OCI-LY7 (cell line): Measurements from ENCODE around the gene EP300. TPM values are rescaled to one million over a fixed set of nuclear protein-coding genes. Genes with fewer than 3 reads are reported as not detected.

Source experiments
- BruUV-seq: library from RNA; stranded (reverse); fragments of 400-500 nt; replicated peaks from 2 replicates; lab custom pipeline; 2021; lab: Mats Ljungman, UMichigan
- CTCF ChIA-PET: fragments of 300-600 bp; sonication (Branson Sonifier 250); formaldehyde crosslinking; loops from one replicate; lab custom pipeline; 2022; ENCODE audit warnings: antibody characterized with exemption; ENCODE audit not compliant: unreplicated experiment; lab: Charles Lee
- POLR2A ChIA-PET: fragments of 300-600 bp; sonication (Branson Sonifier 250); formaldehyde crosslinking; loops from one replicate; lab custom pipeline; 2022; ENCODE audit warnings: antibody characterized with exemption; lab: Charles Lee
- DNase-seq: peaks from one replicate; pipeline ENCODE4 v3.0.0-alpha.2; 2015; ENCODE audit warnings: low spot score
- H2AFZ ChIP-seq: fragments of 200-600 bp; sonication (generic), shearing (Covaris generic); 2 replicates; pipeline ENCODE4 v1.6.1; 2014; ENCODE audit warnings: mild to moderate bottlenecking, antibody characterized with exemption, low read length, moderate library complexity
- H3K27ac ChIP-seq: fragments of 200-600 bp; sonication (generic); 2 replicates; pipeline ENCODE4 v1.5.1; 2014; ENCODE audit warnings: mixed run types, low read depth, mild to moderate bottlenecking, moderate library complexity, low read length, inconsistent platforms; ENCODE audit not compliant: poor library complexity, severe bottlenecking
- H3K36me3 ChIP-seq: fragments of 200-600 bp; sonication (generic); 2 replicates; pipeline ENCODE4 v1.6.1; 2014; ENCODE audit warnings: mild to moderate bottlenecking, antibody characterized with exemption, low read length, moderate library complexity, mixed read lengths; ENCODE audit not compliant: insufficient read depth
- H3K4me1 ChIP-seq: fragments of 200-600 bp; sonication (generic); 2 replicates; pipeline ENCODE4 v1.5.1; 2014; ENCODE audit warnings: mild to moderate bottlenecking, low read length; ENCODE audit not compliant: insufficient read depth, poor library complexity, severe bottlenecking
- H3K4me2 ChIP-seq: fragments of 200-600 bp; sonication (generic); 2 replicates; pipeline ENCODE4 v1.6.1; 2014; ENCODE audit warnings: mild to moderate bottlenecking, low read length
- H3K4me3 ChIP-seq: fragments of 200-600 bp; sonication (generic); 2 replicates; pipeline ENCODE4 v1.5.1; 2014; ENCODE audit warnings: mild to moderate bottlenecking, low read depth, low read length; ENCODE audit not compliant: poor library complexity, severe bottlenecking
- H3K79me2 ChIP-seq: fragments of 200-600 bp; sonication (generic); 2 replicates; pipeline ENCODE4 v1.6.1; 2016; ENCODE audit warnings: low read depth, mild to moderate bottlenecking, low read length, moderate library complexity, mixed read lengths; ENCODE audit not compliant: insufficient read depth
- H3K9me2 ChIP-seq: fragments of 200-600 bp; sonication (generic); 2 replicates; pipeline ENCODE4 v1.6.1; 2016; ENCODE audit warnings: mild to moderate bottlenecking, low read length, mixed read lengths; ENCODE audit not compliant: insufficient read depth
- H3K9me3 ChIP-seq: fragments of 200-600 bp; sonication (generic); 2 replicates; pipeline ENCODE4 v1.6.1; 2014; ENCODE audit warnings: mild to moderate bottlenecking, mixed run types, low read length, mixed read lengths
- H4K20me1 ChIP-seq: fragments of 200-600 bp; sonication (generic); 2 replicates; pipeline ENCODE4 v1.6.1; 2014; ENCODE audit warnings: mild to moderate bottlenecking, antibody characterized with exemption, low read length, moderate library complexity, mixed read lengths; ENCODE audit not compliant: insufficient read depth
- CTCF ChIP-seq: fragments of 200-600 bp; sonication (generic); conservative IDR thresholded peaks from 2 replicates; pipeline ENCODE4 v1.5.1; 2014; ENCODE audit warnings: mild to moderate bottlenecking, antibody characterized with exemption, low read length, moderate library complexity, mixed read lengths
- EZH2phosphoT487 ChIP-seq: fragments of 200-600 bp; sonication (generic); IDR thresholded peaks from 2 replicates; pipeline ENCODE4 v1.6.1; 2018; ENCODE audit warnings: low read depth, borderline replicate concordance, mild to moderate bottlenecking, mixed run types, antibody characterized with exemption, low read length, moderate library complexity, mixed read lengths
- intact Hi-C: fragments of 100-400 bp; cut with micrococcal nuclease; formaldehyde crosslinking; loops from one replicate; pipeline ENCODE4 v1.10.0; 2022; ENCODE audit not compliant: unreplicated experiment
- total RNA-seq, 2 experiments: library from RNA; depleted of rRNA in 1 of 2; stranded (reverse); fragments of >200 nt in 1 of 2; shearing (Covaris generic) in 1 of 2; gene quantifications; 2 replicates each; pipeline ENCODE4 v1.2.3, GENCODE V29; 2014 to 2022

EP300 gene
- total RNA-seq, 2 experiments from 2014 or later = 46.2 to 108 TPM

GRCh38 chr22:41110968-41111367 lies 18.6 kb downstream of the EP300 start:
- Histone ChIP-seq H2AFZ (no peak overlapping the region), H3K4me2 (no peak overlapping the region), H3K27ac (no peak overlapping the region), H3K4me1 (no peaks in the 10 kb centered on the region), H3K79me2 (peaks cover 98% of the 10 kb centered on the region), H3K9me3 (no peaks in the 10 kb centered on the region), H4K20me1 (peaks cover 12% of the 10 kb centered on the region; the same call in 1 of the 2 replicates), H3K9me2 (no peaks in the 10 kb centered on the region), H3K4me3 (no peak overlapping the region), H3K36me3 (peaks cover 78% of the 10 kb centered on the region)
- BruUV-seq = no TSS peak
- TF ChIP-seq EZH2phosphoT487 (no peak), CTCF (no peak)
- DNase-seq = no peak
- ChIA-PET POLR2A (no interaction called here), CTCF (no interaction called here)
- intact Hi-C loops = no loop called here

GRCh38 chr22:41116342-41116741 lies 23.9 kb downstream of the EP300 start:
- no TSS peak for BruUV-seq
- CTCF ChIA-PET = no interaction called here
- H3K27ac ChIP-seq = no peak overlapping the region

More at GRCh38 chr22:41116342-41116741, 23.9 kb downstream of the EP300 start:
- H4K20me1 ChIP-seq = 0 out of 2 replicates have a peak, but pooled peaks cover 7% of the 10 kb centered on the region
- no peaks in the 10 kb centered on the region for H3K9me2 ChIP-seq
- H3K9me3 ChIP-seq = no peaks in the 10 kb centered on the region
- POLR2A ChIA-PET = interaction anchor here (0.6 to 1.1 kb wide), 2 partner anchors 25 to 82 kb away, joined by 3 to 4 read pairs; no protein-coding TSS in a partner anchor
- peaks cover 97% of the 10 kb centered on the region for H3K79me2 ChIP-seq
- no peak overlapping the region for H3K4me3 ChIP-seq
- no peak overlapping the region for H3K4me2 ChIP-seq
- DNase-seq = no peak
- H2AFZ ChIP-seq = no peak overlapping the region
- no peak for TF ChIP-seq CTCF
- peaks cover 92% of the 10 kb centered on the region for H3K36me3 ChIP-seq
- intact Hi-C loops = no loop called here
- no peaks in the 10 kb centered on the region for H3K4me1 ChIP-seq
